Keratinocyte (primary cell): ENCODE measurements around the gene MOK. TPM values are rescaled to one million over a fixed set of nuclear protein-coding genes. Genes with fewer than 3 reads are reported as not detected.

Experiments
- DNase-seq: peaks from one replicate; pipeline ENCODE4 v3.0.0-alpha.2; 2011; ENCODE audit warnings: low read depth, missing footprints, low spot score
- FAIRE-seq: peaks from 2 replicates; lab custom pipeline; 2011; peaks lifted over from hg19 to GRCh38; lab: Jason Lieb, UNC
- H2AFZ ChIP-seq: 2 replicates; pipeline ENCODE4 v1.6.0; 2012; ENCODE audit warnings: low read length, control low read depth, inconsistent platforms; ENCODE audit not compliant: control insufficient read depth
- H3K27ac ChIP-seq: 2 replicates; pipeline ENCODE4 v1.5.1; 2011; ENCODE audit warnings: low read length; ENCODE audit not compliant: control insufficient read depth, insufficient read depth
- H3K27me3 ChIP-seq: 3 replicates; pipeline ENCODE4 v1.6.0; 2011; ENCODE audit warnings: low read length; ENCODE audit not compliant: control insufficient read depth, insufficient read depth; ENCODE audit errors: extremely low read depth
- H3K36me3 ChIP-seq, 2 experiments: 2 replicates in 1 of 2; 3 replicates in 1 of 2; pipeline ENCODE4 v1.5.1; 2011; ENCODE audit warnings: low read length in 2 of 2, mild to moderate bottlenecking in 1 of 2; ENCODE audit not compliant: control insufficient read depth in 2 of 2, insufficient read depth in 2 of 2; ENCODE audit errors: extremely low read depth in 1 of 2
- H3K4me1 ChIP-seq: 3 replicates; pipeline ENCODE4 v1.5.1; 2011; ENCODE audit warnings: low read length; ENCODE audit not compliant: control insufficient read depth, insufficient read depth; ENCODE audit errors: extremely low read depth
- H3K4me2 ChIP-seq: 3 replicates; pipeline ENCODE4 v1.6.0; 2011; ENCODE audit warnings: low read depth, low read length; ENCODE audit not compliant: control insufficient read depth, insufficient read depth; ENCODE audit errors: extremely low read depth
- H3K4me3 ChIP-seq, 3 experiments: fragments of 200-600 bp in 1 of 3; sonication (generic) in 1 of 3; 2 replicates in 2 of 3; 3 replicates in 1 of 3; pipeline ENCODE4 v1.5.1; 2011 to 2016; ENCODE audit warnings: low read length in 3 of 3, mild to moderate bottlenecking in 3 of 3, control low read depth in 2 of 3, inconsistent platforms in 1 of 3, low read depth in 1 of 3, mixed read lengths in 1 of 3, mixed run types in 1 of 3, moderate library complexity in 1 of 3; ENCODE audit not compliant: control insufficient read depth in 2 of 3, insufficient read depth in 2 of 3; ENCODE audit errors: extremely low read depth in 1 of 3
- H3K79me2 ChIP-seq: 2 replicates; pipeline ENCODE4 v1.6.0; 2012; ENCODE audit warnings: low read length; ENCODE audit not compliant: control insufficient read depth, insufficient read depth
- H3K9ac ChIP-seq: 3 replicates; pipeline ENCODE4 v1.6.0; 2011; ENCODE audit warnings: low read length; ENCODE audit not compliant: control insufficient read depth, insufficient read depth; ENCODE audit errors: extremely low read depth
- H3K9me1 ChIP-seq: 3 replicates; pipeline ENCODE4 v1.6.0; 2011; ENCODE audit warnings: low read length; ENCODE audit not compliant: control insufficient read depth, insufficient read depth; ENCODE audit errors: extremely low read depth
- H3K9me3 ChIP-seq: 2 replicates; pipeline ENCODE4 v1.5.1; 2012; ENCODE audit warnings: low read depth, low read length; ENCODE audit not compliant: control insufficient read depth
- H4K20me1 ChIP-seq: 3 replicates; pipeline ENCODE4 v1.6.0; 2011; ENCODE audit warnings: low read length; ENCODE audit not compliant: control insufficient read depth, insufficient read depth; ENCODE audit errors: extremely low read depth
- CTCF ChIP-seq, 3 experiments: IDR thresholded peaks in 1 of 3; conservative IDR thresholded peaks in 1 of 3; optimal IDR thresholded peaks in 1 of 3; 2 replicates in 2 of 3; 3 replicates in 1 of 3; pipeline versions ENCODE3 to v1.5.1; 2011; ENCODE audit warnings: low read length in 3 of 3, mild to moderate bottlenecking in 3 of 3, moderate library complexity in 2 of 3, control low read depth in 1 of 3, inconsistent platforms in 1 of 3; ENCODE audit not compliant: insufficient read depth in 2 of 3; ENCODE audit errors: extremely low read depth in 1 of 3
- EZH2 ChIP-seq: IDR thresholded peaks from one replicate; pipeline ENCODE4 v1.6.1; 2012; ENCODE audit warnings: inconsistent platforms, mild to moderate bottlenecking, low read length, moderate library complexity
- dilution Hi-C: fragments of 300-500 bp; cut with MboI; formaldehyde crosslinking; loops from one replicate; pipeline ENCODE4 v1.7.0; 2020; ENCODE audit warnings: low sequenced_read_pairs; ENCODE audit not compliant: extremely low pct_ligation_motif_present
- polyA plus RNA-seq, 5 experiments: library from polyadenylated mRNA; depleted of rRNA in 3 of 5; stranded (reverse) in 3 of 5; stranded (forward) in 1 of 5; unstranded in 1 of 5; fragments of >200 nt; gene quantifications; 1 replicate in 1 of 5; 2 replicates in 3 of 5; 3 replicates in 1 of 5; pipeline versions ENCODE4 v1.2.1 to v1.2.3, GENCODE V29; 2011 to 2012; ENCODE audit warnings: missing spikeins in 2 of 5, low read depth in 1 of 5, low replicate concordance in 1 of 5

The MOK gene
- polyA plus RNA-seq, 1 donor (not counting 4 experiments of a cell fraction or from before 2014, with no cell fraction given), result 38.1 TPM

DNA sequence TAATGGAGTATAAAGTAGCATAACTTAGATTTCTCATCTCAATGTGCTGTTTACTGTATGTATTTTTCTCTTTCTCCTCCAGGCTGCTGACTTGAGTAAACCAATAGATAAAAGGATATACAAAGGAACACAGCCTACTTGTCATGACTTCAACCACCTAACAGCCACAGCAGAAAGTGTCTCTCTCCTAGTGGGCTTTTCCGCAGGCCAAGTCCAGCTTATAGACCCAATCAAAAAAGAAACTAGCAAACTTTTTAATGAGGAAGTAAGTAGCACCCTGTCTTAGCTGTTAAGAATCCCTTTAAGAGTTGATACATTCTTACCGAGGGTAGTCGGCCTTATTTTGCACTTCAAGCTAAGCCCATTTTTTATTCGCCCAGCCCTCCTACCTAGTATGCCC is 110.1 kb downstream of the MOK start:
- DNase-seq (no peak), FAIRE-seq (no peak)
- no peak overlapping the region for H2AFZ ChIP-seq
- TF ChIP-seq CTCF (optimal IDR thresholded peaks at IDR 0.05 in 1 of 3, IDR thresholded peaks at IDR 0.05 in 1 of 3, conservative IDR thresholded peaks at IDR 0.05 in 1 of 3; ENCODE audit: extremely low read depth in 1 of 3, insufficient read depth in 2 of 3, low read length in 3 of 3) (no peak), EZH2 (no peak)
- dilution Hi-C loops, result no loop called here
- H3K9ac ChIP-seq, result no peak overlapping the region
- no peak overlapping the region for H3K4me3 ChIP-seq
- H3K36me3 ChIP-seq, result peaks cover 12 to 14% of the 10 kb centered on the region in 2 experiments
- H3K27me3 ChIP-seq, result no peaks in the 10 kb centered on the region
- H4K20me1 ChIP-seq, result peaks cover 12% of the 10 kb centered on the region
- H3K79me2 ChIP-seq, result peaks cover 62% of the 10 kb centered on the region
- H3K4me2 ChIP-seq, result no peak overlapping the region
- H3K4me1 ChIP-seq, result peaks cover 3% of the 10 kb centered on the region
- H3K9me3 ChIP-seq, result no peaks in the 10 kb centered on the region
- no peak overlapping the region for H3K27ac ChIP-seq
- no peaks in the 10 kb centered on the region for H3K9me1 ChIP-seq

DNA sequence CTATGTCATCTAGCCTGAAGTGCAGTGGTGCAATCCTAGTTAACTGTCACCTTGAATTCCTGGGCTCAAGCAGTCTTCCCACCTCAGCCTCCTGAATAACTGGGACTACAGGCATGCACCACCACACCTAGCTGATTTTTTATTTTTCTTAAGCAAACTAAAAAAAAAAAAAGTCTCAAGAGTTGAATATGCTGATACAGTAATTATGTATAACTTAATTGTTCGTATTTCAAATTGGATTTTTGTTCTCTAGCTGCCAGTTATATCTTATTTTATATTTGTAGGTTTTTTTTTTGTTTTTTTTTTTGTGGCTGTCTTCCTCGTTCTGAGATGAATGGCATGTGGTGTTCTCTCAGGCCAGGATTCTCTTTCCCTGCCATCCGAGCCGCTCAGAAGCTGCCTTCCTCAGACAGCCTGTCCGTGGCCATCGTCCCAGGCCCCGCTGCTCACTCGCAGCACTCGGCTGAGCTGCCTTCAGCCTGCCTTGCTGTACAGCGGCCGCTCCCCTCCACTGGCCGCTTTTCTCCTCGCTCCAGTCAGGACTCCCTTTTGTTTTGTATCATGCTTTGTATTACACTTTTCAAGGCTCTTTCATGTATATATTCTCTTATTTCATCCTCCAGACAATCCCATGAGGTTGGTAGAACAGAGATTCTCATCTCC is 112.0 kb downstream of the MOK start:
- dilution Hi-C loops, result no loop called here
- FAIRE-seq (no peak), DNase-seq (no peak)
- H3K9me3 ChIP-seq, result no peaks in the 10 kb centered on the region
- H2AFZ ChIP-seq, result no peak overlapping the region
- no peaks in the 10 kb centered on the region for H3K27me3 ChIP-seq
- peaks cover 74% of the 10 kb centered on the region for H3K79me2 ChIP-seq
- no peak for TF ChIP-seq CTCF (optimal IDR thresholded peaks at IDR 0.05 in 1 of 3, IDR thresholded peaks at IDR 0.05 in 1 of 3, conservative IDR thresholded peaks at IDR 0.05 in 1 of 3; ENCODE audit: extremely low read depth in 1 of 3, insufficient read depth in 2 of 3, low read length in 3 of 3)
- no peak for TF ChIP-seq EZH2
- peaks cover 12% of the 10 kb centered on the region for H4K20me1 ChIP-seq
- no peak overlapping the region for H3K27ac ChIP-seq
- peaks cover 3 to 14% of the 10 kb centered on the region in 2 experiments for H3K36me3 ChIP-seq
- H3K9ac ChIP-seq, result no peak overlapping the region
- peaks cover 8% of the 10 kb centered on the region for H3K4me1 ChIP-seq
- H3K4me2 ChIP-seq, result no peak overlapping the region
- no peak overlapping the region for H3K4me3 ChIP-seq
- H3K9me1 ChIP-seq, result peaks cover 2% of the 10 kb centered on the region
